Hepatocyte (in vitro differentiated cells): ENCODE data around the gene CENPT. TPM values are rescaled to one million over a fixed set of nuclear protein-coding genes. Genes with fewer than 3 reads are reported as not detected.

Source experiments
- DNase-seq: peaks from one replicate; pipeline ENCODE4 v3.0.0-alpha.2; 2016; ENCODE audit warnings: low spot score
- H2AFZ ChIP-seq: fragments of 200-600 bp; sonication (generic); 2 replicates; pipeline ENCODE4 v1.6.0; 2016; ENCODE audit warnings: antibody characterized with exemption, mild to moderate bottlenecking
- H3K27ac ChIP-seq: fragments of 200-600 bp; sonication (generic); 2 replicates; pipeline ENCODE4 v1.5.1; 2016; ENCODE audit warnings: mild to moderate bottlenecking
- H3K27me3 ChIP-seq: fragments of 200-600 bp; sonication (generic); 2 replicates; pipeline ENCODE4 v1.6.1; 2016
- H3K36me3 ChIP-seq: fragments of 200-600 bp; sonication (generic); replicated peaks from 2 replicates; pipeline ENCODE4 v1.5.1; 2016; ENCODE audit warnings: low read depth; ENCODE audit not compliant: insufficient read depth
- H3K4me1 ChIP-seq: fragments of 200-600 bp; sonication (generic); 2 replicates; pipeline ENCODE4 v1.5.1; 2016; ENCODE audit warnings: mild to moderate bottlenecking, moderate library complexity; ENCODE audit not compliant: insufficient read depth
- H3K4me2 ChIP-seq: fragments of 200-600 bp; sonication (generic); 2 replicates; pipeline ENCODE4 v1.6.0; 2016
- H3K4me3 ChIP-seq: fragments of 200-600 bp; sonication (generic); 2 replicates; pipeline ENCODE4 v1.5.1; 2016; ENCODE audit warnings: mild to moderate bottlenecking
- H3K79me2 ChIP-seq: fragments of 200-600 bp; sonication (generic); 2 replicates; pipeline ENCODE4 v1.6.0; 2017; ENCODE audit warnings: mild to moderate bottlenecking
- H3K9me2 ChIP-seq: fragments of 200-600 bp; sonication (generic); replicated peaks from 2 replicates; pipeline ENCODE4 v1.6.0; 2017; ENCODE audit warnings: mild to moderate bottlenecking; ENCODE audit not compliant: insufficient read depth
- H3K9me3 ChIP-seq: fragments of 200-600 bp; sonication (generic); 2 replicates; pipeline ENCODE4 v1.5.1; 2016; ENCODE audit warnings: low read depth, mild to moderate bottlenecking
- H4K20me1 ChIP-seq: fragments of 200-600 bp; sonication (generic); 2 replicates; pipeline ENCODE4 v1.6.0; 2016; ENCODE audit warnings: mild to moderate bottlenecking; ENCODE audit not compliant: insufficient read depth, poor library complexity, severe bottlenecking
- CTCF ChIP-seq: fragments of 200-600 bp; sonication (generic); IDR thresholded peaks from 2 replicates; pipeline ENCODE4 v1.5.1; 2016; ENCODE audit warnings: antibody characterized with exemption, mild to moderate bottlenecking; ENCODE audit not compliant: poor library complexity
- EZH2 ChIP-seq: fragments of 200-600 bp; sonication (generic); IDR thresholded peaks from 2 replicates; pipeline ENCODE4 v1.6.1; 2016; ENCODE audit warnings: antibody characterized with exemption, mild to moderate bottlenecking, borderline replicate concordance
- EZH2phosphoT487 ChIP-seq: fragments of 200-600 bp; sonication (generic); IDR thresholded peaks from one replicate; pipeline ENCODE4 v1.6.1; 2018; ENCODE audit warnings: antibody characterized with exemption, mild to moderate bottlenecking, low read depth, moderate library complexity; ENCODE audit not compliant: unreplicated experiment, severe bottlenecking
- WGBS: methylation state at CpG from one replicate; pipeline ENCODE4 v1.1.6; 2016; ENCODE audit warnings: low lambda C conversion rate; ENCODE audit errors: missing lambda C conversion rate; 5-methylcytosine and 5-hydroxymethylcytosine counted together
- polyA plus RNA-seq: library from polyadenylated mRNA; unstranded; fragments of >200 nt; fragmentation: Nextera tagmentation; extraction: Ambion mirVana; gene quantifications from 2 replicates; pipeline ENCODE4 v1.2.1, GENCODE V29; 2016
- total RNA-seq: library from RNA; depleted of rRNA; stranded (reverse); fragments of >200 nt; gene quantifications from 2 replicates; pipeline ENCODE4 v1.2.3, GENCODE V29; 2014

Gene CENPT
- total and polyA plus RNA-seq, 2 experiments from 2014 or later = 38.1 to 84.0 TPM

GRCh38 chr16:67801241-67801640 lies 46.3 kb downstream of the CENPT start:
- Histone ChIP-seq H3K79me2 (peaks cover 90% of the 10 kb centered on the region), H4K20me1 (peaks cover 20% of the 10 kb centered on the region), H3K4me2 (no peak overlapping the region), H2AFZ (no peak overlapping the region), H3K36me3 (no peaks in the 10 kb centered on the region), H3K4me3 (no peak overlapping the region), H3K27ac (no peak overlapping the region), H3K4me1 (peaks cover 11% of the 10 kb centered on the region), H3K9me3 (no peaks in the 10 kb centered on the region), H3K27me3 (no peaks in the 10 kb centered on the region), H3K9me2 (no peaks in the 10 kb centered on the region)
- 94% methylated on average over 1 of the region's 1 CpG for WGBS
- DNase-seq = no peak
- TF ChIP-seq CTCF = no peak
- TF ChIP-seq EZH2 = no peak
- TF ChIP-seq EZH2phosphoT487 = no peak

GRCh38 chr16:67800338-67800926 lies 47.1 kb downstream of the CENPT start:
- H3K4me3 ChIP-seq = no peak overlapping the region
- H3K4me2 ChIP-seq = no peak overlapping the region
- no peak overlapping the region for H2AFZ ChIP-seq
- H4K20me1 ChIP-seq = peaks cover 20% of the 10 kb centered on the region
- peaks cover 90% of the 10 kb centered on the region for H3K79me2 ChIP-seq
- no peak for DNase-seq
- H3K9me2 ChIP-seq = no peaks in the 10 kb centered on the region
- H3K27me3 ChIP-seq = no peaks in the 10 kb centered on the region
- H3K36me3 ChIP-seq = no peaks in the 10 kb centered on the region
- H3K4me1 ChIP-seq = peaks cover 10% of the 10 kb centered on the region
- TF ChIP-seq CTCF (no peak), EZH2phosphoT487 (no peak), EZH2 (no peak)
- H3K9me3 ChIP-seq = no peaks in the 10 kb centered on the region
- no peak overlapping the region for H3K27ac ChIP-seq
- WGBS = 95% methylated on average over 7 of the region's 7 CpGs

GRCh38 chr16:67796099-67796718 lies 51.3 kb downstream of the CENPT start:
- Histone ChIP-seq H4K20me1 (peaks cover 25% of the 10 kb centered on the region), H3K27ac (no peak overlapping the region), H3K4me2 (no peak overlapping the region), H3K36me3 (no peaks in the 10 kb centered on the region), H3K4me1 (no peaks in the 10 kb centered on the region), H3K9me2 (no peaks in the 10 kb centered on the region), H3K27me3 (no peaks in the 10 kb centered on the region), H2AFZ (no peak overlapping the region), H3K4me3 (no peak overlapping the region), H3K79me2 (peaks cover 74% of the 10 kb centered on the region), H3K9me3 (no peaks in the 10 kb centered on the region)
- DNase-seq = no peak
- TF ChIP-seq EZH2 (no peak), EZH2phosphoT487 (no peak), CTCF (no peak)
- WGBS = 92% methylated on average over 5 of the region's 5 CpGs

- H3K4me3 ChIP-seq = no peak overlapping the region
- H3K4me1 ChIP-seq = no peaks in the 10 kb centered on the region
- no peaks in the 10 kb centered on the region for H3K9me2 ChIP-seq
- H3K4me2 ChIP-seq = no peak overlapping the region
- H3K9me3 ChIP-seq = no peaks in the 10 kb centered on the region
- peaks cover 27% of the 10 kb centered on the region for H4K20me1 ChIP-seq
- no peak for TF ChIP-seq EZH2
- no peak for DNase-seq
- no peaks in the 10 kb centered on the region for H3K36me3 ChIP-seq
- H3K79me2 ChIP-seq = peaks cover 56% of the 10 kb centered on the region
- no peak overlapping the region for H3K27ac ChIP-seq
- no peaks in the 10 kb centered on the region for H3K27me3 ChIP-seq
- H2AFZ ChIP-seq = no peak overlapping the region
Observed at GRCh38 chr16:67790071-67790470, 57.4 kb downstream of the CENPT start.
